ENCODE results near the gene ZNF726. TPM values are rescaled to one million over a fixed set of nuclear protein-coding genes. Genes with fewer than 3 reads are reported as not detected.
"Not testable (repeated sequence)": the region's sequence is repeated elsewhere in the genome, so short reads cannot be mapped to it uniquely, and the experiment has no call there.

ZNF726 gene
- total RNA-seq, result 5.9 and 11.6 TPM in 2 replicates

DNA sequence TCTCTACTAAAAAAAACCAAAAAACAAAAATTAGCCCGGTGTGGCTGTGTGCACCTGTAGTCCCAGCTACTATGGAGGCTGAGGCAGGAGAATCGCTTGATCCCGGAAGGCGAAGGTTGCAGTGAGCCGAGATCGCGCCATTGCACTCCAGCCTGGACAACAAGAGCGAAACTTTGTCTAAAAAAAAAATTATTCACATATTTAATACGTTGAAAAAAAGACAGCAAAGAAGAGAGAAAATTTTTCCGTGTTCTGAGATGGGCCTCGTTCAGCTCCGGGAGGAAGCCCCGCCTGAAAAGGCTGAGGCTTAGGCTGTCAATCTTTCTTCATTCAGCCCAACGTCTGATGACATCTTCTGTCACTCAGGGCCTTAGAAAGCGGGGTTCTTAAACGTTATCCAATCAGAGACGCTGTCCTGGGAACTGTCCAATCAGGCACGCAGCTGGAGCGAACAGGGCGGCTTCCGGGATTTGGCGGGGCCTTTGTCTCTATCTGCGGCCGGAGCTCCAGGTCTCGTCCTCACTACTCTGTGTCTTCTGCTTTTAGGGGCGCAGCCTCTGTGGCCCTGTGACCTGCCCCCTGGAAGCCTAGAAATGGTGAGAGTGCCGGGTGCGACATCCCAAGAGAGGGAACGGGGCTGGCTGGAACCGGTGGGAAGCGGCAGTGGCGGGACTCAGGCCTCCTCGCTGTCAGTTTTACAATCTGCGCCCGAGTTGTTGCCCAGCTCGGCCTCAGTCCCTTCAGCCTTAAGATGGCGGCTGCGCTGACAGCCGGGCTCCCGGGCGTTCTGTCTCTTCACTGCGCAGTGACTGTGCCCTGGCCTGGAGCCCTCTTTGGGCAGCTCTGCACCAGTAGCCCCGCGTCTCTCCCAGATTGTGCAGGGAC is at the start of gene ZNF726:
Gene ZNF726 (plus strand): TSS at position 485 of the 885 bp plus-strand sequence. CDS start 109 bp downstream, at position 594.
- peak within 1 kb of the TSS; percentile 76 for H3K4me3 ChIP-seq (ENCODE audit: low read depth, low read length)
- peak; percentile 75 for DNase-seq (ENCODE audit: low read depth)
- TF ChIP-seq, protein P1, sequence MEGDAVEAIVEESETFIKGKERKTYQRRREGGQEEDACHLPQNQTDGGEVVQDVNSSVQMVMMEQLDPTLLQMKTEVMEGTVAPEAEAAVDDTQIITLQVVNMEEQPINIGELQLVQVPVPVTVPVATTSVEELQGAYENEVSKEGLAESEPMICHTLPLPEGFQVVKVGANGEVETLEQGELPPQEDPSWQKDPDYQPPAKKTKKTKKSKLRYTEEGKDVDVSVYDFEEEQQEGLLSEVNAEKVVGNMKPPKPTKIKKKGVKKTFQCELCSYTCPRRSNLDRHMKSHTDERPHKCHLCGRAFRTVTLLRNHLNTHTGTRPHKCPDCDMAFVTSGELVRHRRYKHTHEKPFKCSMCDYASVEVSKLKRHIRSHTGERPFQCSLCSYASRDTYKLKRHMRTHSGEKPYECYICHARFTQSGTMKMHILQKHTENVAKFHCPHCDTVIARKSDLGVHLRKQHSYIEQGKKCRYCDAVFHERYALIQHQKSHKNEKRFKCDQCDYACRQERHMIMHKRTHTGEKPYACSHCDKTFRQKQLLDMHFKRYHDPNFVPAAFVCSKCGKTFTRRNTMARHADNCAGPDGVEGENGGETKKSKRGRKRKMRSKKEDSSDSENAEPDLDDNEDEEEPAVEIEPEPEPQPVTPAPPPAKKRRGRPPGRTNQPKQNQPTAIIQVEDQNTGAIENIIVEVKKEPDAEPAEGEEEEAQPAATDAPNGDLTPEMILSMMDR (conservative IDR thresholded peaks at IDR 0.05; ENCODE audit: low read depth, low read length), result no peak

- TF ChIP-seq, protein P1 (conservative IDR thresholded peaks at IDR 0.05; ENCODE audit: low read depth, low read length), result no peak
- no peak overlapping the region for H3K4me3 ChIP-seq (ENCODE audit: low read depth, low read length)
These were observed 46.8 kb upstream of the ZNF726 start for GRCh38 chr19:23867895-23868294.

GRCh38 chr19:23868630-23869029 is 46.1 kb upstream of the ZNF726 start:
- TF ChIP-seq, protein P1 (conservative IDR thresholded peaks at IDR 0.05; ENCODE audit: low read depth, low read length), result no peak
- DNase-seq (ENCODE audit: low read depth), result no peak

More at GRCh38 chr19:23867895-23868294, 46.8 kb upstream of the ZNF726 start:
- DNase-seq (ENCODE audit: low read depth), result no peak

GRCh38 chr19:23872282-23872919 is 42.3 kb upstream of the ZNF726 start:
- no peak overlapping the region for H3K4me3 ChIP-seq (ENCODE audit: low read depth, low read length)
- TF ChIP-seq, protein P1 (conservative IDR thresholded peaks at IDR 0.05; ENCODE audit: low read depth, low read length), result no peak
- DNase-seq (ENCODE audit: low read depth), result no peak

More at GRCh38 chr19:23868630-23869029, 46.1 kb upstream of the ZNF726 start:
- no peak overlapping the region for H3K4me3 ChIP-seq (ENCODE audit: low read depth, low read length)

DNA sequence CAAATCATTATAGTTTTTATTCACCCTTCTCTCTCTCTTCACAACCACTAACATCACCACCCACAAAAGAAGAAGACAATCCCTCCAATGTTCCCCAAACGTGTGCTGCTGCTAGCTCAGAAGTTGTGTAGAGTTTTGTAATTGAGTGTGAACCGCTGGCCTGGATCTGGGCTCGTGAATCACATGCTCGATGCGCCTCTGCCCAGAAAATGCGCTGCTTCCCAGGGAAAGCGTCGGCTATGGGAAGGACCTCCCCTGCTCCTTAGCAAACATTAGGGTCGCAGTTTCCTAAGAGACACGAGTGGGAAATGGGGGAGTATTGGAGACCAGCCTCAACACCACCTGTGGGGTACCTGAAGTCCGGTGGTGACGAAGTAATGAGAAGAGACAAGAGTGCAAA is 38.4 kb upstream of the ZNF726 start:
- H3K4me3 ChIP-seq (ENCODE audit: low read depth, low read length), result no peak overlapping the region
- no peak for DNase-seq (ENCODE audit: low read depth)
- TF ChIP-seq, protein P1 (conservative IDR thresholded peaks at IDR 0.05; ENCODE audit: low read depth, low read length), result no peak

GRCh38 chr19:23876756-23877155 is 37.9 kb upstream of the ZNF726 start:
- DNase-seq (ENCODE audit: low read depth); H3K4me3 ChIP-seq (ENCODE audit: low read depth, low read length): not testable (repeated sequence)

DNA sequence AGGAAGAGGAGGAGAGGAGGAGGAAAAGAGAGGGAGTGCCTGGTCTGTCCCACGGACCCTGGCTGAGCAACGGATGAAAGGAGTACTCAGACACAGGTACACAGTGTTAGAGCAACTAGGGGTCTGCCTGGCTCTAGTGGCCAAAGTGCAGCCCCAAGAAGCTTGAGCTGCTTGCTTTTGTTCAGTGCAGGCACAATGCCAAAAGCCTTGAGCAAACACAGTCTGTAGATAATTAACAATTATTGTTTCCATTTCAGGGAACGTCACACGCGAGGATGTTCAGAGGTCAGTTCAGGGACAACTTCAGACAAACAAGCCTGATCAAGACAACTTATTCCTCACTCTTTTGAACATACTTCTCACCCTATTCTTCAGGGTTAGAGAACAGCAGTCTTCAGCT is 32.2 kb upstream of the ZNF726 start:
- DNase-seq (ENCODE audit: low read depth), result peak; percentile 31
- TF ChIP-seq, protein P1 (conservative IDR thresholded peaks at IDR 0.05; ENCODE audit: low read depth, low read length), result no peak
- H3K4me3 ChIP-seq (ENCODE audit: low read depth, low read length), result no peak overlapping the region

All from epithelial cell of proximal tubule (primary cell).